Measurements from ENCODE around the gene KCTD17. TPM values are rescaled to one million over a fixed set of nuclear protein-coding genes. Genes with fewer than 3 reads are reported as not detected.

KCTD17 gene
- total and polyA plus RNA-seq, 2 donors from 2014 or later, result 9.6 to 13.9 TPM

DNA sequence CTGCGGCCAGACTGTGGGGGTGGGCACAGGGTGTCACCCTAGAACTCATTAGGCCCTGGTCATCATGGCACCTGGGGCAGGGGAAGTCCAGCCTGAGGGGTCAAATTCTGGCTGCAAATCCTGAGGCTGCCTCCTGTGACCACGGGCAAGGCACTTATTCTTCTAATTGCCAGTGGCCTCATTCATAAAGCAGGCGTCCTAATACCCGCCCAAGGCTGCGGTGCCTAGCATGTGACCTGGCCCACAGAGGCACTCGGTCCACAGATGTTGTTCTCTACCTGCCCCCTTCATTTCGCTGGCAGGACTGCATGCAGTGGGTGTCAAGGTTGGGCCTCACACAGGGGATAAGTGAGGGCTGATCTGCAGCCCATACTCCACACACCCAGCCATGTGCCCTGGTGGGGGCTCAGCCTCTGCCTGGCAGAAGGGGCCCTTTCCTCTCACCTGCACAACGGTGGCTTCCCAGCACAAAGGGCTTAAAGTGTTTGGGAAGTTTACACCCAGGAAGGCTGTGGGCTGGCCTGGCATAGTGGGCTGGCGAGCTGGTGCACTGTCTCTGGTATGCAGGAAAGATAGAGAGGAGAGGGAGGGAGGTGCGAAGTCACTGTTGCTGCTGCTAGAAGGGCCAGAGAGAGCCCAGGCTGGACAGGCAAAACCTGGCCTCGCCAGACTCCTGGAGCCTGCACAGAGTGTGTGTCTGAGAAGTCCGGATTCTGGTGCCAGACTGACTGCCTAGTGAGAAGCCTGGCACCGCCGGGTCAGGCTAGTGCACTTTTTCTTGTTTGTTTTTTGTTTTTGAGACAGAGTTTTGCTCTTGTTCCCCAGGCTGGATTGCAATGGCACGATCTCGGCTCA, 28.8 kb upstream of the KCTD17 start:
- Histone ChIP-seq H3K9ac (ENCODE audit: low read length in 3 of 3) (peak overlapping the region in 1 of 3 donors; percentile 38), H3K27me3 (ENCODE audit: control insufficient read depth, insufficient read depth, low read length) (no peaks in the 10 kb centered on the region), H3K36me3 (ENCODE audit: control insufficient read depth in 2 of 3, insufficient read depth in 3 of 3, low read length in 3 of 3) (peaks cover 2 to 11% (median 2%) of the 10 kb centered on the region in 3 donors), H3K4me1 (ENCODE audit: control insufficient read depth in 2 of 3, insufficient read depth in 2 of 3, low read depth in 1 of 3, low read length in 3 of 3) (peaks cover 0 to 30% (median 5%) of the 10 kb centered on the region in 3 donors), H3K9me3 (ENCODE audit: control insufficient read depth in 2 of 3, insufficient read depth in 1 of 3, low read length in 3 of 3) (no peaks in the 10 kb centered on the region), H3K4me3 (ENCODE audit: low read length in 3 of 3) (no peak overlapping the region), H3K27ac (ENCODE audit: low read depth in 2 of 2, low read length in 2 of 2) (peak overlapping the region in 1 of 2 donors; percentile 39)
- TF ChIP-seq, protein P1, sequence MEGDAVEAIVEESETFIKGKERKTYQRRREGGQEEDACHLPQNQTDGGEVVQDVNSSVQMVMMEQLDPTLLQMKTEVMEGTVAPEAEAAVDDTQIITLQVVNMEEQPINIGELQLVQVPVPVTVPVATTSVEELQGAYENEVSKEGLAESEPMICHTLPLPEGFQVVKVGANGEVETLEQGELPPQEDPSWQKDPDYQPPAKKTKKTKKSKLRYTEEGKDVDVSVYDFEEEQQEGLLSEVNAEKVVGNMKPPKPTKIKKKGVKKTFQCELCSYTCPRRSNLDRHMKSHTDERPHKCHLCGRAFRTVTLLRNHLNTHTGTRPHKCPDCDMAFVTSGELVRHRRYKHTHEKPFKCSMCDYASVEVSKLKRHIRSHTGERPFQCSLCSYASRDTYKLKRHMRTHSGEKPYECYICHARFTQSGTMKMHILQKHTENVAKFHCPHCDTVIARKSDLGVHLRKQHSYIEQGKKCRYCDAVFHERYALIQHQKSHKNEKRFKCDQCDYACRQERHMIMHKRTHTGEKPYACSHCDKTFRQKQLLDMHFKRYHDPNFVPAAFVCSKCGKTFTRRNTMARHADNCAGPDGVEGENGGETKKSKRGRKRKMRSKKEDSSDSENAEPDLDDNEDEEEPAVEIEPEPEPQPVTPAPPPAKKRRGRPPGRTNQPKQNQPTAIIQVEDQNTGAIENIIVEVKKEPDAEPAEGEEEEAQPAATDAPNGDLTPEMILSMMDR (IDR thresholded peaks at IDR 0.05; ENCODE audit: borderline replicate concordance, extremely low read depth, insufficient read depth), result no peak
- no peak for FAIRE-seq
- DNase-seq, result peak in 1 of 5 donors; percentile 59
- intact Hi-C loops (cut with DNase I), result no loop called here

DNA sequence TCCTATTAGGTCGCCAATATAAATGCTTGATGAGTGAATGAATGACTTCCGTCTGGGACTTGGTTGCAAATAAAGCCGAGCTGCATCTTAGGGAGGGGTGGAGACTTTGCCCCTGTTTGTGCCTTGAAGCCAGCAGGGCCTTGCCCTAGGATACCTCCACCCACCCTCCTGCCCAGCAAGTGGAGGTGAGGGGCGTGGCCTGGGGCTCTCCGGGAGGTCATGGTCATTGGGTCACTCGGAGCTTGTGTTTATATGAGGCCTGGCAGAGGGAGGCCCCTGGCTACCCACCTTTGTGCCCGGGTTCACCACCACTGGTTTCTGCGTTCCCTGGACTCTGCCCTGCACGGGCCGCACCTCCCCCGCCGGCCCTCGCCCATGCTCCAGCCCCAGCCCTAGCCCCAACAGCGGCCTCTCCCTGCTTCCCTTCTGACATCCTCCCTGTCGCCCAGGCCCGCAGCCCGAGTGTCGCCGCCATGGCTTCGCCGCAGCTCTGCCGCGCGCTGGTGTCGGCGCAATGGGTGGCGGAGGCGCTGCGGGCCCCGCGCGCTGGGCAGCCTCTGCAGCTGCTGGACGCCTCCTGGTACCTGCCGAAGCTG, 27.7 kb upstream of the KCTD17 start:
- H3K4me1 ChIP-seq (ENCODE audit: control insufficient read depth in 2 of 3, insufficient read depth in 2 of 3, low read depth in 1 of 3, low read length in 3 of 3), result peaks cover 0 to 21% (median 5%) of the 10 kb centered on the region in 3 donors
- H3K27me3 ChIP-seq (ENCODE audit: control insufficient read depth, insufficient read depth, low read length), result no peaks in the 10 kb centered on the region
- H3K27ac ChIP-seq (ENCODE audit: low read depth in 2 of 2, low read length in 2 of 2), result peak overlapping the region in 1 of 2 donors; percentile 43
- no peak overlapping the region for H3K9ac ChIP-seq (ENCODE audit: low read length in 3 of 3)
- intact Hi-C loops (cut with DNase I), result no loop called here
- peaks cover 2 to 12% (median 2%) of the 10 kb centered on the region in 3 donors for H3K36me3 ChIP-seq (ENCODE audit: control insufficient read depth in 2 of 3, insufficient read depth in 3 of 3, low read length in 3 of 3)
- DNase-seq, result peak in 2 of 5 donors; percentile 37 to 54
- FAIRE-seq, result no peak
- H3K9me3 ChIP-seq (ENCODE audit: control insufficient read depth in 2 of 3, insufficient read depth in 1 of 3, low read length in 3 of 3), result no peaks in the 10 kb centered on the region
- no peak overlapping the region for H3K4me3 ChIP-seq (ENCODE audit: low read length in 3 of 3)
- TF ChIP-seq, protein P1 (IDR thresholded peaks at IDR 0.05; ENCODE audit: borderline replicate concordance, extremely low read depth, insufficient read depth), result no peak

DNA sequence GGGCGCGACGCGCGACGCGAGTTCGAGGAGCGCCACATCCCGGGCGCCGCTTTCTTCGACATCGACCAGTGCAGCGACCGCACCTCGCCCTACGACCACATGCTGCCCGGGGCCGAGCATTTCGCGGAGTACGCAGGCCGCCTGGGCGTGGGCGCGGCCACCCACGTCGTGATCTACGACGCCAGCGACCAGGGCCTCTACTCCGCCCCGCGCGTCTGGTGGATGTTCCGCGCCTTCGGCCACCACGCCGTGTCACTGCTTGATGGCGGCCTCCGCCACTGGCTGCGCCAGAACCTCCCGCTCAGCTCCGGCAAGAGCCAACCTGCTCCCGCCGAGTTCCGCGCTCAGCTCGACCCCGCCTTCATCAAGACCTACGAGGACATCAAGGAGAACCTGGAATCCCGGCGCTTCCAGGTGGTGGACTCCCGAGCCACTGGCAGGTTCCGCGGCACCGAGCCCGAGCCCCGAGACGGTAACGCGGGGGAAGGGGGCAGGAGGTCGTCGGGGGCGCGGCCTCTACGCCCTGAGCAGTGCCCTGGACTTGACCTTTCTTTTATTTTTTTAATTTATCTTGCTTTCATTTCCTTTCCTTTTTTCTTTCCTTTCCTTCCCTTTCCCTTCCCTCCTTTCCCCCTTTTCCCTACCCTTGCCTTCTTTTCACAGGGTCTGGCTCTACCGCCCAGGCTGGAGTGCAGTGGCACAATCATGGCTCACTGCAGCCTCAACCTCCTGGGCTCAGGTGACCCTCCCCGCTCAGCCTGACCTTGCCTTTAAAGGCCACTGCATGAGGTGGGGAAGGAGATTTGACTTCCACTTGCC, 27.0 kb upstream of the KCTD17 start:
- Histone ChIP-seq H3K27ac (ENCODE audit: low read depth in 2 of 2, low read length in 2 of 2) (peak overlapping the region; percentile 42 to 43), H3K36me3 (ENCODE audit: control insufficient read depth in 2 of 3, insufficient read depth in 3 of 3, low read length in 3 of 3) (peaks cover 2 to 15% (median 2%) of the 10 kb centered on the region in 3 donors), H3K9me3 (ENCODE audit: control insufficient read depth in 2 of 3, insufficient read depth in 1 of 3, low read length in 3 of 3) (no peaks in the 10 kb centered on the region), H3K9ac (ENCODE audit: low read length in 3 of 3) (no peak overlapping the region), H3K27me3 (ENCODE audit: control insufficient read depth, insufficient read depth, low read length) (no peaks in the 10 kb centered on the region), H3K4me1 (ENCODE audit: control insufficient read depth in 2 of 3, insufficient read depth in 2 of 3, low read depth in 1 of 3, low read length in 3 of 3) (peaks cover 0 to 21% (median 5%) of the 10 kb centered on the region in 3 donors), H3K4me3 (ENCODE audit: low read length in 3 of 3) (peak overlapping the region in 2 of 3 donors; percentile 2 to 35)
- DNase-seq, result peak in 1 of 5 donors; percentile 67
- intact Hi-C loops (cut with DNase I), result no loop called here
- no peak for FAIRE-seq
- TF ChIP-seq, protein P1 (IDR thresholded peaks at IDR 0.05; ENCODE audit: borderline replicate concordance, extremely low read depth, insufficient read depth), result no peak

All from kidney (tissue), 14 donors.